Embryonic facial prominence (tissue), 1 donor: ENCODE measurements around the gene JAM3.
"Not testable (repeated sequence)": the region's sequence is repeated elsewhere in the genome, so short reads cannot be mapped to it uniquely, and the experiment has no call there.

Source experiments
- DNase-seq: peaks from one replicate; pipeline ENCODE4 v3.0.0-alpha.2; 2016; ENCODE audit errors: extremely low spot score

The JAM3 gene

GRCh38 chr11:134181707-134182106 is 112.8 kb downstream of the JAM3 start:
- DNase-seq, result no peak

- DNase-seq, result not testable (repeated sequence)
Measured at GRCh38 chr11:134188092-134188491, 119.2 kb downstream of the JAM3 start.

GRCh38 chr11:134196756-134197155 is 127.9 kb downstream of the JAM3 start:
- no peak for DNase-seq

- DNase-seq, result no peak
Measured at GRCh38 chr11:134199531-134199930, 130.7 kb downstream of the JAM3 start.

GRCh38 chr11:134200688-134201087 is 131.8 kb downstream of the JAM3 start:
- no peak for DNase-seq
